Activated CD4-positive, alpha-beta T cell treated with anti-CD3 and anti-CD28 coated beads, Interleukin-2, amount 50 U/mL, for 16 hours (primary cell): ENCODE results near the gene ATAD1.
"Not testable (repeated sequence)": the region's sequence is repeated elsewhere in the genome, so short reads cannot be mapped to it uniquely, and the experiment has no call there.

ENCODE experiments used
- DNase-seq: peaks from one replicate; pipeline ENCODE4 v3.0.0-alpha.2; 2020

Gene ATAD1

GRCh38 chr10:87752566-87752965 lies 65.5 kb downstream of the ATAD1 start:
- DNase-seq = no peak

GRCh38 chr10:87751274-87751673 lies 66.8 kb downstream of the ATAD1 start:
- DNase-seq = no peak

- DNase-seq = no peak
Observed at GRCh38 chr10:87750817-87751216, 67.2 kb downstream of the ATAD1 start.

- no peak for DNase-seq
Observed at GRCh38 chr10:87750001-87750671, 67.9 kb downstream of the ATAD1 start.

GRCh38 chr10:87748244-87748643 lies 69.8 kb downstream of the ATAD1 start:
- not testable (repeated sequence) for DNase-seq

- DNase-seq = no peak
Observed at GRCh38 chr10:87746911-87747310, 71.1 kb downstream of the ATAD1 start.

- no peak for DNase-seq
Observed at GRCh38 chr10:87744606-87745005, 73.4 kb downstream of the ATAD1 start.

- DNase-seq = not testable (repeated sequence)
Observed at GRCh38 chr10:87742992-87743610, 74.9 kb downstream of the ATAD1 start.

- no peak for DNase-seq
Observed at GRCh38 chr10:87740254-87740655, 77.8 kb downstream of the ATAD1 start.

- no peak for DNase-seq
Observed at GRCh38 chr10:87739703-87740102, 78.3 kb downstream of the ATAD1 start.

GRCh38 chr10:87738253-87738652 lies 79.8 kb downstream of the ATAD1 start:
- DNase-seq = not testable (repeated sequence)

GRCh38 chr10:87734987-87735827 lies 82.8 kb downstream of the ATAD1 start:
- no peak for DNase-seq

- no peak for DNase-seq
Observed at GRCh38 chr10:87733081-87733480, 84.9 kb downstream of the ATAD1 start.

- DNase-seq = no peak
Observed at GRCh38 chr10:87729940-87730339, 88.1 kb downstream of the ATAD1 start.

- DNase-seq = no peak
Observed at GRCh38 chr10:87724789-87725188, 93.2 kb downstream of the ATAD1 start.

- DNase-seq = no peak
Observed at GRCh38 chr10:87723500-87723899, 94.5 kb downstream of the ATAD1 start.

GRCh38 chr10:87722716-87723115 lies 95.3 kb downstream of the ATAD1 start:
- no peak for DNase-seq

GRCh38 chr10:87721781-87722180 lies 96.2 kb downstream of the ATAD1 start:
- no peak for DNase-seq

GRCh38 chr10:87720665-87721064 lies 97.4 kb downstream of the ATAD1 start:
- DNase-seq = no peak

- DNase-seq = no peak
Observed at GRCh38 chr10:87716348-87716670, 101.7 kb downstream of the ATAD1 start.

GRCh38 chr10:87715552-87716347 lies 102.3 kb downstream of the ATAD1 start:
- no peak for DNase-seq

GRCh38 chr10:87713707-87714106 lies 104.3 kb downstream of the ATAD1 start:
- no peak for DNase-seq

- no peak for DNase-seq
Observed at GRCh38 chr10:87712913-87713616, 105.0 kb downstream of the ATAD1 start.
